HepG2 (cell line): Measurements from ENCODE around the gene LZTFL1. TPM values are rescaled to one million over a fixed set of nuclear protein-coding genes. Genes with fewer than 3 reads are reported as not detected.

Experiments
- ATAC-seq: fragments of 200-7000 bp; cut with Tn5 transposase; 3 replicates; pipeline ENCODE4 v1.9.1; 2020; ENCODE audit warnings: mild to moderate bottlenecking, moderate library complexity
- BruUV-seq: library from RNA; stranded (reverse); fragments of 400-500 nt; replicated peaks from 2 replicates; lab custom pipeline; 2021; lab: Mats Ljungman, UMichigan
- CTCF ChIA-PET: fragments of 300-600 bp; formaldehyde crosslinking; extraction: SDS; loops from one replicate; lab custom pipeline; 2021; ENCODE audit warnings: low total read pairs, inconsistent platforms, low intra/inter-chr PET ratio; lab: Yijun Ruan, JAX
- POLR2A ChIA-PET: fragments of 350-600 bp; sonication (Branson Sonifier 250); formaldehyde crosslinking; loops from one replicate; lab custom pipeline; 2020; ENCODE audit warnings: antibody characterized with exemption, inconsistent platforms; lab: Yijun Ruan, JAX
- DNase-seq: peaks from one replicate; pipeline ENCODE4 v3.0.0-alpha.2; 2015; ENCODE audit warnings: low spot score
- FAIRE-seq: peaks from 3 replicates; lab custom pipeline; 2011; peaks lifted over from hg19 to GRCh38; lab: Jason Lieb, UNC
- H2AFZ ChIP-seq: one replicate; pipeline ENCODE4 v1.6.1; 2011; ENCODE audit warnings: low read length, inconsistent platforms
- H3K27ac ChIP-seq: fragments of 300-600 bp; 3 replicates; pipeline ENCODE4 v1.8.0; 2011; ENCODE audit warnings: mixed run types, mild to moderate bottlenecking, mixed read lengths, low read length, inconsistent platforms; ENCODE audit not compliant: insufficient read depth; ENCODE audit errors: extremely low read length
- H3K27me3 ChIP-seq, 2 experiments: fragments of 200-600 bp in 1 of 2; 2 replicates in 1 of 2; 3 replicates in 1 of 2; pipeline versions ENCODE4 v1.6.0 to v1.8.0; 2011; ENCODE audit warnings: low read length in 2 of 2, mild to moderate bottlenecking in 2 of 2, moderate library complexity in 2 of 2, inconsistent platforms in 1 of 2; ENCODE audit not compliant: insufficient read depth in 2 of 2, control insufficient read depth in 1 of 2
- H3K36me3 ChIP-seq, 2 experiments: fragments of 200-600 bp in 1 of 2; replicated peaks in 1 of 2; 2 replicates in 1 of 2; 3 replicates in 1 of 2; pipeline versions ENCODE4 v1.5.1 to v1.8.0; 2011; ENCODE audit warnings: low read length in 2 of 2, inconsistent platforms in 1 of 2; ENCODE audit not compliant: insufficient read depth in 2 of 2, control insufficient read depth in 1 of 2
- H3K4me1 ChIP-seq: 2 replicates; pipeline ENCODE4 v1.5.1; 2012; ENCODE audit warnings: low read length, inconsistent platforms; ENCODE audit not compliant: insufficient read depth
- H3K4me2 ChIP-seq: 2 replicates; pipeline ENCODE4 v1.6.0; 2011; ENCODE audit warnings: low read depth, low read length, inconsistent platforms
- H3K4me3 ChIP-seq, 3 experiments: fragments of 200-600 bp in 1 of 3; sonication (generic), shearing (Covaris generic) in 1 of 3; replicated peaks in 1 of 3; 2 replicates each; pipeline ENCODE4 v1.5.1; 2011 to 2016; ENCODE audit warnings: low read length in 3 of 3, inconsistent platforms in 2 of 3, low read depth in 2 of 3, mild to moderate bottlenecking in 2 of 3, control low read depth in 1 of 3, mixed read lengths in 1 of 3; ENCODE audit not compliant: insufficient read depth in 1 of 3
- H3K79me2 ChIP-seq: one replicate; pipeline ENCODE4 v1.6.1; 2011; ENCODE audit warnings: low read length, inconsistent platforms; ENCODE audit not compliant: insufficient read depth
- H3K9ac ChIP-seq: 2 replicates; pipeline ENCODE4 v1.6.0; 2011; ENCODE audit warnings: mild to moderate bottlenecking, low read depth, low read length, inconsistent platforms; ENCODE audit not compliant: insufficient read depth
- H3K9me3 ChIP-seq: 2 replicates; pipeline ENCODE4 v1.5.1; 2012; ENCODE audit warnings: mild to moderate bottlenecking, low read length
- H4K20me1 ChIP-seq: 2 replicates; pipeline ENCODE4 v1.6.0; 2011; ENCODE audit warnings: inconsistent platforms, mild to moderate bottlenecking, low read length, moderate library complexity; ENCODE audit not compliant: insufficient read depth
- CBX1 ChIP-seq: IDR thresholded peaks from one replicate; pipeline ENCODE4 v1.6.1; 2016; ENCODE audit warnings: antibody characterized with exemption, low read depth
- FOXA1 ChIP-seq, 2 experiments: fragments of 450-650 bp in 1 of 2; sonication (generic) in 1 of 2; formaldehyde crosslinking in 1 of 2; IDR thresholded peaks; 2 replicates each; pipeline versions ENCODE4 v1.4.0 to v1.6.1; 2016 to 2020; ENCODE audit warnings: missing genetic modification reagents in 1 of 2
- HDAC1 ChIP-seq: sonication (generic); formaldehyde crosslinking; IDR thresholded peaks from 2 replicates; pipeline ENCODE4 v1.5.1; 2020; ENCODE audit warnings: mild to moderate bottlenecking, missing genetic modification reagents
- KLF13 ChIP-seq: sonication (generic); formaldehyde crosslinking; IDR thresholded peaks from 2 replicates; pipeline ENCODE4 v1.4.0; 2020; ENCODE audit warnings: mild to moderate bottlenecking, missing genetic modification reagents
- KLF9 ChIP-seq: IDR thresholded peaks from 2 replicates; pipeline ENCODE4 v1.6.1; 2016; ENCODE audit warnings: low read depth
- PTBP1 ChIP-seq: fragments of 200-400 bp; formaldehyde crosslinking; IDR thresholded peaks from 2 replicates; pipeline ENCODE4 v1.6.1; 2018; ENCODE audit warnings: low read length, low read depth; ENCODE audit not compliant: poor library complexity, severe bottlenecking
- SCMH1 ChIP-seq: sonication (generic); formaldehyde crosslinking; IDR thresholded peaks from 2 replicates; pipeline ENCODE4 v1.9.0; 2021; ENCODE audit warnings: missing genetic modification reagents, mild to moderate bottlenecking, borderline replicate concordance
- TIGD3 ChIP-seq: sonication (generic); formaldehyde crosslinking; IDR thresholded peaks from 2 replicates; pipeline ENCODE4 v1.5.1; 2020; ENCODE audit warnings: mild to moderate bottlenecking, missing genetic modification reagents, borderline replicate concordance
- ZHX1 ChIP-seq: sonication (generic); formaldehyde crosslinking; IDR thresholded peaks from 2 replicates; pipeline ENCODE4 v1.8.1; 2022; ENCODE audit warnings: low read depth, mild to moderate bottlenecking, missing genetic modification reagents
- ZNF350 ChIP-seq: sonication (generic); formaldehyde crosslinking; IDR thresholded peaks from 2 replicates; pipeline ENCODE4 v1.4.0; 2020; ENCODE audit warnings: mild to moderate bottlenecking, low read depth, missing genetic modification reagents, borderline replicate concordance
- ZNF512B ChIP-seq: sonication (generic); formaldehyde crosslinking; IDR thresholded peaks from 2 replicates; pipeline ENCODE4 v1.5.1; 2020; ENCODE audit warnings: missing genetic modification reagents, mild to moderate bottlenecking, borderline replicate concordance
- ZNF737 ChIP-seq: sonication (generic); formaldehyde crosslinking; IDR thresholded peaks from 2 replicates; pipeline ENCODE4 v1.5.0; 2020; ENCODE audit warnings: missing genetic modification reagents, mild to moderate bottlenecking, borderline replicate concordance
- WGBS: methylation state at CpG from one replicate; pipeline ENCODE4 v1.1.6; 2017; ENCODE audit warnings: low lambda C conversion rate; 5-methylcytosine and 5-hydroxymethylcytosine counted together
- in situ Hi-C: cut with HindIII; loops from 2 replicates; pipeline ENCODE4 v1.10.0; 2017; ENCODE audit warnings: low pct_unique_long_range_greater_than_20kb; ENCODE audit not compliant: extremely low pct_ligation_motif_present
- intact Hi-C: fragments of 100-400 bp; cut with micrococcal nuclease; formaldehyde crosslinking; loops from one replicate; pipeline ENCODE4 v1.10.0; 2022; ENCODE audit not compliant: unreplicated experiment
- polyA plus RNA-seq, 8 experiments: library from polyadenylated mRNA; depleted of rRNA in 3 of 8; stranded (reverse) in 7 of 8; unstranded in 1 of 8; fragments of >200 nt; fragmentation: Illumina TruSeq in 4 of 8; extraction: Trizol in 4 of 8; gene quantifications; 2 replicates each; pipeline versions ENCODE4 v1.2.1 to v1.2.3, GENCODE V29; 2011 to 2016; ENCODE audit warnings: low read depth in 4 of 8, missing spikeins in 1 of 8, mixed read lengths in 1 of 8; ENCODE audit not compliant: insufficient read depth in 1 of 8
- total RNA-seq, 5 experiments: library from RNA; depleted of rRNA; stranded (reverse); fragments of >200 nt; fragmentation: Illumina TruSeq; extraction: Trizol; gene quantifications; 2 replicates each; pipeline ENCODE4 v1.2.3, GENCODE V29; 2016; ENCODE audit warnings: low read depth in 1 of 5

LZTFL1 gene
- total and polyA plus RNA-seq, 2 of the 13 experiments (the other 11 are each of a cell fraction or from before 2014, with no cell fraction given), result 16.6 to 17.2 TPM

GRCh38 chr3:45781271-45781670, 60.6 kb downstream of the LZTFL1 start (continued):
- TF ChIP-seq ZNF350 (CRISPR knock-in tag) (no peak), CBX1 (no peak), KLF13 (CRISPR knock-in tag) (no peak), SCMH1 (no peak), PTBP1 (no peak), KLF9 (CRISPR knock-in tag) (no peak), TIGD3 (CRISPR knock-in tag) (no peak)

- Histone ChIP-seq H3K79me2 (no peaks in the 10 kb centered on the region), H3K27me3 (peaks cover 0 to 49% of the 10 kb centered on the region in 2 experiments; a peak in 3 of 5 replicates), H3K4me1 (no peaks in the 10 kb centered on the region), H2AFZ (no peak overlapping the region), H4K20me1 (no peaks in the 10 kb centered on the region), H3K27ac (no peak overlapping the region), H3K4me2 (no peak overlapping the region), H3K9ac (no peak overlapping the region), H3K36me3 (no peaks in the 10 kb centered on the region), H3K9me3 (no peaks in the 10 kb centered on the region), H3K4me3 (no peak overlapping the region)
- no peak for DNase-seq
- BruUV-seq, result no TSS peak
- POLR2A ChIA-PET, result no interaction called here
- CTCF ChIA-PET, result no interaction called here
- in situ Hi-C loops, result no loop called here
- intact Hi-C loops, result no loop called here
- no peak for ATAC-seq
- no peak for FAIRE-seq
- 39% methylated on average over 23 of the region's 35 CpGs for WGBS
- no peak for TF ChIP-seq HDAC1 (CRISPR knock-in tag)
- no peak for TF ChIP-seq FOXA1 (IDR thresholded peaks at IDR 0.05)
- TF ChIP-seq FOXA1 (CRISPR knock-in tag; IDR thresholded peaks at IDR 0.05), result no peak
- TF ChIP-seq ZNF512B (CRISPR knock-in tag), result no peak
- no peak for TF ChIP-seq ZHX1 (CRISPR knock-in tag)
- TF ChIP-seq ZNF737 (CRISPR knock-in tag), result no peak
Observed at GRCh38 chr3:45779746-45780735, 61.9 kb downstream of the LZTFL1 start.
